ENCODE results near the gene EDDM13.
"Not testable (repeated sequence)": the region's sequence is repeated elsewhere in the genome, so short reads cannot be mapped to it uniquely, and the experiment has no call there.

DNA sequence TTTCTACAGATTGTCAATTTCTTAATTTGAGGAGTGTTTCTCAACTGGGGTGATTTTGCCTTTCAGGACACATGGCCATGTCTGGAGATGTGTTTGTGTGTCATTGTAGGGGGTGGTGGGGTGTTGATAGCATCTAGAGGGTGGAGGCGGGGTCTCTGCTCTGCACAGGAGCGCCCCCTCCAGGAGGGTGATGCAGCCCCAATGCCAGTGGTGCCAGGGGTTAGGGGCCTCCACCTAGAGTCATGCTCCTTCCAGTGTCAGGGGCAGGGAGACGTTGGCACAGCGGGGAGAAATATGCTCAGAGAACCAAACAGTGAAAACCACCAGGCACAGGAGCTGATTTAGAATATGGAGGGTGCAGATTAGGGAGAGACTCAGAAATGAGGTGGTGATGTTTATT, 26.8 kb upstream of the EDDM13 start:
- TF ChIP-seq, protein P1, sequence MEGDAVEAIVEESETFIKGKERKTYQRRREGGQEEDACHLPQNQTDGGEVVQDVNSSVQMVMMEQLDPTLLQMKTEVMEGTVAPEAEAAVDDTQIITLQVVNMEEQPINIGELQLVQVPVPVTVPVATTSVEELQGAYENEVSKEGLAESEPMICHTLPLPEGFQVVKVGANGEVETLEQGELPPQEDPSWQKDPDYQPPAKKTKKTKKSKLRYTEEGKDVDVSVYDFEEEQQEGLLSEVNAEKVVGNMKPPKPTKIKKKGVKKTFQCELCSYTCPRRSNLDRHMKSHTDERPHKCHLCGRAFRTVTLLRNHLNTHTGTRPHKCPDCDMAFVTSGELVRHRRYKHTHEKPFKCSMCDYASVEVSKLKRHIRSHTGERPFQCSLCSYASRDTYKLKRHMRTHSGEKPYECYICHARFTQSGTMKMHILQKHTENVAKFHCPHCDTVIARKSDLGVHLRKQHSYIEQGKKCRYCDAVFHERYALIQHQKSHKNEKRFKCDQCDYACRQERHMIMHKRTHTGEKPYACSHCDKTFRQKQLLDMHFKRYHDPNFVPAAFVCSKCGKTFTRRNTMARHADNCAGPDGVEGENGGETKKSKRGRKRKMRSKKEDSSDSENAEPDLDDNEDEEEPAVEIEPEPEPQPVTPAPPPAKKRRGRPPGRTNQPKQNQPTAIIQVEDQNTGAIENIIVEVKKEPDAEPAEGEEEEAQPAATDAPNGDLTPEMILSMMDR (IDR thresholded peaks at IDR 0.05): not testable (repeated sequence)
- TF ChIP-seq POLR2A, EP300 (IDR thresholded peaks at IDR 0.05): not testable (repeated sequence)

Data from ovary (tissue), 3 donors.